ENCODE results near the gene TIMMDC1. TPM values are rescaled to one million over a fixed set of nuclear protein-coding genes. Genes with fewer than 3 reads are reported as not detected.
"Not testable (repeated sequence)": the region's sequence is repeated elsewhere in the genome, so short reads cannot be mapped to it uniquely, and the experiment has no call there.

TIMMDC1 gene
- total RNA-seq, 4 donors from 2014 or later: 34.2 to 78.5 (median 48.6) TPM

DNA sequence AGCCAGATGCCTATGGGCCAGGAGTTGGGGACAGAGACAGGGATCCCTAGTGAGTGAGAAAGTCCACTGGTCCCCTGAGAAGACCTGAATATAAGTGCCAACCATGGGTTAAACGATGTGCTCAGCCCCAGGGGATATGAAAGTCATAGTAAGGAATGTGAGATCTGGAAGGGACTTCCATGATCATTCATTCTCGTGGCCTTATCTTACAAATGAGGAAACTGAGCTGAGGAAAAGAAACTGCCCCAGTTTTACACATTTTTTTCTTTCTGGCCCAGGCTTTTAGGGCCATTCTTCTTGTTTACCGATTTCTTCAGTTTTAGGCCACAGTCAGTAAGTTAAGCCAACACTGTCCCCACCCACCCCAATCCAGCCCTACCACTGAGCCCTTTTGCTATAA, 50.0 kb downstream of the TIMMDC1 start:
- intact Hi-C loops (cut with DNase I): no loop called here
- Histone ChIP-seq H3K9me3 (no peaks in the 10 kb centered on the region), H3K27me3 (no peaks in the 10 kb centered on the region), H3K4me1 (no peaks in the 10 kb centered on the region), H3K36me3 (no peaks in the 10 kb centered on the region), H3K4me3 (replicated peaks in 1 of 3) (no peak overlapping the region), H3K27ac (no peak overlapping the region)
- WGBS, 2 donors: 77 to 79% methylated on average over 3 of the region's 3 CpGs
- no peak for DNase-seq
- TF ChIP-seq, protein P1, sequence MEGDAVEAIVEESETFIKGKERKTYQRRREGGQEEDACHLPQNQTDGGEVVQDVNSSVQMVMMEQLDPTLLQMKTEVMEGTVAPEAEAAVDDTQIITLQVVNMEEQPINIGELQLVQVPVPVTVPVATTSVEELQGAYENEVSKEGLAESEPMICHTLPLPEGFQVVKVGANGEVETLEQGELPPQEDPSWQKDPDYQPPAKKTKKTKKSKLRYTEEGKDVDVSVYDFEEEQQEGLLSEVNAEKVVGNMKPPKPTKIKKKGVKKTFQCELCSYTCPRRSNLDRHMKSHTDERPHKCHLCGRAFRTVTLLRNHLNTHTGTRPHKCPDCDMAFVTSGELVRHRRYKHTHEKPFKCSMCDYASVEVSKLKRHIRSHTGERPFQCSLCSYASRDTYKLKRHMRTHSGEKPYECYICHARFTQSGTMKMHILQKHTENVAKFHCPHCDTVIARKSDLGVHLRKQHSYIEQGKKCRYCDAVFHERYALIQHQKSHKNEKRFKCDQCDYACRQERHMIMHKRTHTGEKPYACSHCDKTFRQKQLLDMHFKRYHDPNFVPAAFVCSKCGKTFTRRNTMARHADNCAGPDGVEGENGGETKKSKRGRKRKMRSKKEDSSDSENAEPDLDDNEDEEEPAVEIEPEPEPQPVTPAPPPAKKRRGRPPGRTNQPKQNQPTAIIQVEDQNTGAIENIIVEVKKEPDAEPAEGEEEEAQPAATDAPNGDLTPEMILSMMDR (IDR thresholded peaks at IDR 0.05): no peak
- no peak for TF ChIP-seq POLR2A (IDR thresholded peaks at IDR 0.05)

DNA sequence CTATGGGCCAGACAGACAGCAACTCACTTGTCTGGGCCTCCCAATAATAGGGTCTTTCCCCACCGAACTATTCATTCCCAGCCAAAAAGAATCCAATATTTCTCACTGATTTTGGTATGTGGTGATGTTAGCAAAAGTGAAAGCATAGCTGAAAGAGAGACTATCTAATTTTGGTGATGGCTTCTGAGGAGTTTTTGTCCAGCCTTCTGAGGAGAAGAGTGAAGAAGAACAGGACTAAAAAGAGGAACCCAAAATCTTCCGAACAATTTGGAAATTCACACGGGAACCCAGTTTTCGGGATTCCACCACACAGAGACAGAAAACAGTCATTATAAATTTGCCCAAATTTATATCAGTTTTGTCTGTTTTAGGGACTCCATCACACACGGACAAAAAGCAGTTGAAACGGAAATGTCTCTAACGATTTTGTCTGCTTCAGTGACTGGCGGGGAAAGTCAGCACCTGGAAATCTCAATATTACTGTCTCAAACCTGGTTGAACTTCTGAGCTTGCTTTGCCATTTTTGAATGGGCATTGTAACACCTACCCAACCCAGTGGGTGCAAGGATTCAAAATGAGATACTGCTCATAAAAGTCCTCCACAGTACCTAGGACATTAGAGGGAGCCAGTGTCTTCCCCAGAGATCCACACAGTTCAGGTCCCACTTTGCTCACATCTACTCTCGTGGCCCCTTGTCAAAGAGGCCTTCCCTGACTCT, 52.0 kb downstream of the TIMMDC1 start:
- no peak for TF ChIP-seq POLR2A (IDR thresholded peaks at IDR 0.05)
- TF ChIP-seq, protein P1 (IDR thresholded peaks at IDR 0.05): no peak
- Histone ChIP-seq H3K27me3 (no peaks in the 10 kb centered on the region), H3K4me1 (no peaks in the 10 kb centered on the region), H3K9me3 (no peaks in the 10 kb centered on the region), H3K36me3 (no peaks in the 10 kb centered on the region), H3K27ac (no peak overlapping the region), H3K4me3 (replicated peaks in 1 of 3) (no peak overlapping the region)
- WGBS, 2 donors: 93 to 96% methylated on average over 9 of the region's 9 CpGs
- no peak for DNase-seq
- intact Hi-C loops (cut with DNase I): no loop called here

DNA sequence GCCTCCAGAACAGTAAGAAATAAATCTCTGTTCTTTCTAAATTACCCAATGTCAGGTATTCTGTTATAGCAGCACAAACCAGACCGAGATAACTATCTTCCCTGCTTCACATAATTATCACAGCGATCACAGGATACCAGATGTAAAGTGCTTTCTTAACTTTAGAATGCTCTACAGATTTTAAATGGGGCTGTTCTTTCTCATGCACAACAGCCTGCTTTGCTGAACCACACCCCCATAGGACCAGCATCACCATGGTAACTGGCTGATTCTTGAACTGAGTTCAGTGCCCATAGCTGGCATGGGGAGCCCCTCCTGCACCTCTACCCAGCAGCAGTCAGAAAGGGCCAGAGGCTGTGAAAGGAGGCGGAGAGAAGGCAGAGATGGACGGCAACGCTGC, 53.3 kb downstream of the TIMMDC1 start:
- TF ChIP-seq POLR2A (IDR thresholded peaks at IDR 0.05): no peak
- TF ChIP-seq, protein P1 (IDR thresholded peaks at IDR 0.05): no peak
- no peak for DNase-seq

DNA sequence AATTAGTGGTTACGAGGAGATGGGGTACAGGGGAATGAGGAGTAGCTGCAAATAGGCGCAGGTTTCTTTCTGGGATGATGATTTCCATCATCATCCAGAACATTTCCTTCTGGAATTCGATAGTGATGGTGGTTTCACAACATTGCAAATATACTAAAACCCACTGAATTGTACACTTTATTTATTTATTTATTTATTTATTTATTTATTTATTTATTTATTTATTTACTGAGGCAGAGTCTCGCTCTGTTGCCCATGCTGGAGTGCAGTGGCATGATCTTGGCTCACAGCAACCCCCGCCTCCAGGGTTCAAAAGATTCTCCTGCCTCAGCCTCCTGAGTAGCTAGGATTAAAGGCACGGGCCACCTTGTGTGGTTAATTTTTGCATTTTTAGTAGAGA, 54.6 kb downstream of the TIMMDC1 start:
- H3K9me3 ChIP-seq; H3K36me3 ChIP-seq; H3K27me3 ChIP-seq; H3K4me1 ChIP-seq; intact Hi-C loops (cut with DNase I); H3K27ac ChIP-seq; H3K4me3 ChIP-seq (replicated peaks in 1 of 3); DNase-seq: not testable (repeated sequence)
- WGBS, 2 donors: 95 to 96% methylated on average over 6 of the region's 6 CpGs

More for the DNA sequence above, 53.3 kb downstream of the TIMMDC1 start:
- 88 to 90% methylated on average over 5 of the region's 5 CpGs for WGBS, 2 donors
- H3K27ac ChIP-seq: no peak overlapping the region
- no peaks in the 10 kb centered on the region for H3K9me3 ChIP-seq
- no peaks in the 10 kb centered on the region for H3K4me1 ChIP-seq
- intact Hi-C loops (cut with DNase I): no loop called here
- no peak overlapping the region for H3K4me3 ChIP-seq (replicated peaks in 1 of 3)
- no peaks in the 10 kb centered on the region for H3K36me3 ChIP-seq
- H3K27me3 ChIP-seq: no peaks in the 10 kb centered on the region

DNA sequence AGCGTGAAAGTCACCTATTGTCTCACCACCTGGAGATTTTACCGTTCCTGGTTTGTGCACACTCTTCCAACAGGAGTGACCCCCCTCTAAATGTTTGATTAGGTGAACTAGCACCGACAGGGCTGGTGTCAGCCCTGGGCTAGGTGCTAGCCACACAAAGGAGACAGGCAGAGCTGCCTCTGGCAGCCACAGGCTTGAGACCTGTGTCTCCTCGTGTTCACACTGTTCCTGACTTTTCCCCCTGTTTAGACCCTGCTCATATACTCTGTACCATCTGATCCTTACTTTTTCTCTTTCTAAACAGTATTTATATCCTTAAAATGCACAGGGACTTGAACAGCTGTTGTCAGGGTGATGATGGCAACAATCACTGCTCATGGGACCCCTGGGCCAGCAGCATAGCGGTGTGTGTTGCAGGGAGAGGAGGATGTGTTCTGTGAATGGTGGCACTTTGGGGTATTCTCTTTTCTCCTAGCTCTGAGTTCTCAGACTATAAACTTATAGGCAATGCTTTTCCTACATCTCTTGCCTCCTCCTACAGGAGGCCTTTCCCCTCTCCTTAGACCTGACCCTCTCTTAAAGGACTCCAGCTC, 55.6 kb downstream of the TIMMDC1 start:
- Histone ChIP-seq H3K4me1 (no peaks in the 10 kb centered on the region), H3K9me3 (no peaks in the 10 kb centered on the region), H3K36me3 (no peaks in the 10 kb centered on the region), H3K27ac (no peak overlapping the region), H3K4me3 (replicated peaks in 1 of 3) (no peak overlapping the region), H3K27me3 (no peaks in the 10 kb centered on the region)
- DNase-seq: no peak
- 63 to 70% methylated on average over 5 of the region's 5 CpGs for WGBS, 2 donors
- intact Hi-C loops (cut with DNase I): no loop called here
- TF ChIP-seq, protein P1 (IDR thresholded peaks at IDR 0.05): no peak
- TF ChIP-seq POLR2A (IDR thresholded peaks at IDR 0.05): no peak
